HCT116 (cell line): ENCODE data around the gene ALG8.

ENCODE experiments used
- EZH2 ChIP-seq: fragments of 200-600 bp; sonication (generic); IDR thresholded peaks from 2 replicates; pipeline ENCODE4 v1.6.1; 2017; ENCODE audit warnings: antibody characterized with exemption, mixed run types
- FOSL1 ChIP-seq: IDR thresholded peaks from 2 replicates; pipeline ENCODE4 v1.6.1; 2012; ENCODE audit warnings: low read depth
- POLR2A ChIP-seq: IDR thresholded peaks from 2 replicates; pipeline ENCODE4 v1.7.0; 2011; ENCODE audit warnings: borderline replicate concordance; ENCODE audit not compliant: insufficient read depth, insufficient read length; ENCODE audit errors: extremely low read depth
- POLR2AphosphoS5 ChIP-seq: IDR thresholded peaks from 2 replicates; pipeline ENCODE4 v1.6.1; 2011; ENCODE audit warnings: mild to moderate bottlenecking, low read depth, low read length, moderate library complexity
- ZNF274 ChIP-seq: fragments of 200-500 bp; sonication (Bioruptor generic); IDR thresholded peaks from 2 replicates; pipeline ENCODE4 v1.6.1; 2014; ENCODE audit warnings: mild to moderate bottlenecking, low read depth, low read length, inconsistent platforms
- TF ChIP-seq, protein P1 (sequence below), 3 experiments: fragments of 200-600 bp in 1 of 3; sonication (generic) in 1 of 3; IDR thresholded peaks in 2 of 3; conservative IDR thresholded peaks in 1 of 3; 2 replicates each; pipeline ENCODE4 v1.5.1; 2012 to 2017; ENCODE audit warnings: low read depth in 2 of 3, low read length in 2 of 3, antibody characterized with exemption in 1 of 3, borderline replicate concordance in 1 of 3, control low read depth in 1 of 3, mild to moderate bottlenecking in 1 of 3, mixed read lengths in 1 of 3, mixed run types in 1 of 3, moderate library complexity in 1 of 3; ENCODE audit not compliant: insufficient read depth in 1 of 3
- TF ChIP-seq, protein P2 (sequence below): IDR thresholded peaks from 2 replicates; pipeline ENCODE4 v1.6.1; 2011; ENCODE audit warnings: mild to moderate bottlenecking, low read length, moderate library complexity; ENCODE audit not compliant: insufficient replicate concordance; ENCODE audit errors: extremely low read depth
- TF ChIP-seq, protein P3 (sequence below): IDR thresholded peaks from 2 replicates; pipeline ENCODE4 v1.6.1; 2012

DNA sequence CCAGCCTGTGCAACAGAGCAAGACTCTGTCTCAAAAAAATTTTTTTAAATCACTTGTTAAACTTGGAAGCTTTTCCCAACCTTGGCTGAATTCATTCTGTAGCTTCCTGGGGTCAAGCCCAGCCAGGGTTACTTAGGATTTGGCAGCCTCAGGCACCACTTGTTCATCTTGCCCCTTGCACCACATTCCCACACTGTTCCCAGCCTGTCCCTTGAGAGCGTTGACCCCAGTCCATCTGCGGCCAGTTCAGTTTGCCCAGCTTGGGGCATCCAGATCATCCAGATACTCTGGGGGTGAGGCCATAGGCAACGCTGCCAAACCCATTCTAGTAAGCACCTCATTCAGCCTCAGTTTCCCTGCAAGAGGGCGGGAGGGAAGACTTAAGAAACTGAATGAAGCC, 84.5 kb downstream of the ALG8 start:
- no peak for TF ChIP-seq FOSL1
- no peak for TF ChIP-seq POLR2AphosphoS5
- TF ChIP-seq, protein P1, sequence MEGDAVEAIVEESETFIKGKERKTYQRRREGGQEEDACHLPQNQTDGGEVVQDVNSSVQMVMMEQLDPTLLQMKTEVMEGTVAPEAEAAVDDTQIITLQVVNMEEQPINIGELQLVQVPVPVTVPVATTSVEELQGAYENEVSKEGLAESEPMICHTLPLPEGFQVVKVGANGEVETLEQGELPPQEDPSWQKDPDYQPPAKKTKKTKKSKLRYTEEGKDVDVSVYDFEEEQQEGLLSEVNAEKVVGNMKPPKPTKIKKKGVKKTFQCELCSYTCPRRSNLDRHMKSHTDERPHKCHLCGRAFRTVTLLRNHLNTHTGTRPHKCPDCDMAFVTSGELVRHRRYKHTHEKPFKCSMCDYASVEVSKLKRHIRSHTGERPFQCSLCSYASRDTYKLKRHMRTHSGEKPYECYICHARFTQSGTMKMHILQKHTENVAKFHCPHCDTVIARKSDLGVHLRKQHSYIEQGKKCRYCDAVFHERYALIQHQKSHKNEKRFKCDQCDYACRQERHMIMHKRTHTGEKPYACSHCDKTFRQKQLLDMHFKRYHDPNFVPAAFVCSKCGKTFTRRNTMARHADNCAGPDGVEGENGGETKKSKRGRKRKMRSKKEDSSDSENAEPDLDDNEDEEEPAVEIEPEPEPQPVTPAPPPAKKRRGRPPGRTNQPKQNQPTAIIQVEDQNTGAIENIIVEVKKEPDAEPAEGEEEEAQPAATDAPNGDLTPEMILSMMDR (IDR thresholded peaks at IDR 0.05 in 2 of 3, conservative IDR thresholded peaks at IDR 0.05 in 1 of 3; ENCODE audit: borderline replicate concordance in 1 of 3, insufficient read depth in 1 of 3, low read depth in 2 of 3, low read length in 2 of 3) = no peak
- no peak for TF ChIP-seq POLR2A
- TF ChIP-seq EZH2 = no peak
- TF ChIP-seq ZNF274 = no peak
- TF ChIP-seq, protein P2, sequence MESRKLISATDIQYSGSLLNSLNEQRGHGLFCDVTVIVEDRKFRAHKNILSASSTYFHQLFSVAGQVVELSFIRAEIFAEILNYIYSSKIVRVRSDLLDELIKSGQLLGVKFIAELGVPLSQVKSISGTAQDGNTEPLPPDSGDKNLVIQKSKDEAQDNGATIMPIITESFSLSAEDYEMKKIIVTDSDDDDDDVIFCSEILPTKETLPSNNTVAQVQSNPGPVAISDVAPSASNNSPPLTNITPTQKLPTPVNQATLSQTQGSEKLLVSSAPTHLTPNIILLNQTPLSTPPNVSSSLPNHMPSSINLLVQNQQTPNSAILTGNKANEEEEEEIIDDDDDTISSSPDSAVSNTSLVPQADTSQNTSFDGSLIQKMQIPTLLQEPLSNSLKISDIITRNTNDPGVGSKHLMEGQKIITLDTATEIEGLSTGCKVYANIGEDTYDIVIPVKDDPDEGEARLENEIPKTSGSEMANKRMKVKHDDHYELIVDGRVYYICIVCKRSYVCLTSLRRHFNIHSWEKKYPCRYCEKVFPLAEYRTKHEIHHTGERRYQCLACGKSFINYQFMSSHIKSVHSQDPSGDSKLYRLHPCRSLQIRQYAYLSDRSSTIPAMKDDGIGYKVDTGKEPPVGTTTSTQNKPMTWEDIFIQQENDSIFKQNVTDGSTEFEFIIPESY = no peak
- TF ChIP-seq, protein P3, sequence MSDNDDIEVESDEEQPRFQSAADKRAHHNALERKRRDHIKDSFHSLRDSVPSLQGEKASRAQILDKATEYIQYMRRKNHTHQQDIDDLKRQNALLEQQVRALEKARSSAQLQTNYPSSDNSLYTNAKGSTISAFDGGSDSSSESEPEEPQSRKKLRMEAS = no peak
